ENCODE measurements around the gene CTAGE8.
"Not testable (repeated sequence)": the region's sequence is repeated elsewhere in the genome, so short reads cannot be mapped to it uniquely, and the experiment has no call there.

GRCh38 chr7:144238530-144239082 is 30.5 kb downstream of the CTAGE8 start:
- TF ChIP-seq POLR2A, CTCF, POLR2AphosphoS5 (IDR thresholded peaks at IDR 0.05): not testable (repeated sequence)
